Medulla oblongata (tissue), 1 donor: ENCODE data around the gene SLC22A24.
"Not testable (repeated sequence)": the region's sequence is repeated elsewhere in the genome, so short reads cannot be mapped to it uniquely, and the experiment has no call there.

ENCODE experiments used
- DNase-seq: peaks from one replicate; pipeline ENCODE4 v3.0.0-alpha.2; 2015; ENCODE audit errors: extremely low spot score

Gene SLC22A24

GRCh38 chr11:63144121-63144520, at the start of gene SLC22A24:
Gene SLC22A24 (minus strand): TSS chr11:63144221. CDS start chr11:63143779, 442 bp downstream.
- DNase-seq: no peak

- DNase-seq: no peak
These were observed 36.5 kb upstream of the SLC22A24 start for GRCh38 chr11:63180536-63180935.

GRCh38 chr11:63179432-63180041, 35.5 kb upstream of the SLC22A24 start:
- no peak for DNase-seq

GRCh38 chr11:63177872-63178271, 33.9 kb upstream of the SLC22A24 start:
- DNase-seq: no peak

GRCh38 chr11:63165706-63166310, 21.8 kb upstream of the SLC22A24 start:
- no peak for DNase-seq

- DNase-seq: no peak
These were observed 11.8 kb upstream of the SLC22A24 start for GRCh38 chr11:63155794-63156193.

GRCh38 chr11:63146581-63146980, 2.6 kb upstream of the SLC22A24 start:
- no peak for DNase-seq

GRCh38 chr11:63142459-63142858, 1.6 kb downstream of the SLC22A24 start:
- DNase-seq: no peak

GRCh38 chr11:63132985-63133775, 10.8 kb downstream of the SLC22A24 start:
- DNase-seq: no peak

GRCh38 chr11:63099555-63099954, 44.5 kb downstream of the SLC22A24 start:
- no peak for DNase-seq

- DNase-seq: no peak
These were observed 63.3 kb downstream of the SLC22A24 start for GRCh38 chr11:63080682-63081081.

GRCh38 chr11:63046203-63046602, 97.8 kb downstream of the SLC22A24 start:
- DNase-seq: not testable (repeated sequence)

- DNase-seq: no peak
These were observed 101.4 kb downstream of the SLC22A24 start for GRCh38 chr11:63042596-63042995.

GRCh38 chr11:63032457-63032856, 111.6 kb downstream of the SLC22A24 start:
- DNase-seq: no peak
